ENCODE data around the gene GLOD5. TPM values are rescaled to one million over a fixed set of nuclear protein-coding genes. Genes with fewer than 3 reads are reported as not detected.

GLOD5 gene
- total RNA-seq, 1 donor from 2014 or later: not detected

GRCh38 chrX:48728653-48729052 is 32.9 kb upstream of the GLOD5 start:
- no peak overlapping the region for H3K27ac Mint-ChIP-seq (ENCODE audit: unreplicated experiment)
- no peaks in the 10 kb centered on the region for H3K4me1 Mint-ChIP-seq (ENCODE audit: unreplicated experiment)
- no peaks in the 10 kb centered on the region for H3K36me3 Mint-ChIP-seq (ENCODE audit: low read depth, unreplicated experiment)
- no peak overlapping the region for H3K4me3 Mint-ChIP-seq (ENCODE audit: unreplicated experiment)
- TF ChIP-seq CTCF (IDR thresholded peaks at IDR 0.05; ENCODE audit: unreplicated experiment): no peak
- no peaks in the 10 kb centered on the region for H3K9me3 Mint-ChIP-seq (ENCODE audit: unreplicated experiment)
- no peak for DNase-seq (ENCODE audit: low spot score)
- H3K27me3 Mint-ChIP-seq (ENCODE audit: unreplicated experiment): peaks cover 2% of the 10 kb centered on the region

DNA sequence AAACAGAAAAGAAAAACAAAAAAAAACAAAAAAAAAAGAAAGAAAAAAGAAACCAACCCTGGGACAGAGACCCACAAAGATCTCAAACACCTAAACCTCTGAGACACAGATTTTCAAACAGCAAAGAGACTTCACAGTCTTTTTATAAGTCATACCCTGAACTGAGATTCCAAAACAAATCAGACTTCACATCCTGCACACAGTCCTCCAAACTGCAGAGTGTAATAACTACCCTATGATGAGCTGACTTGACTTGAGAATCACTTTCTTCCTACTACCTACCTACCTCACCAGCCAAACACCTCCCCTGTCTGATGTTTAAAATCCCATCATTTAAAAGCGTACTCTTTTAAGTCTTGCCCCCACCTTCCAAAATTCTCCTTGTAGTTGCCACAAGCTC is 25.2 kb upstream of the GLOD5 start:
- no peaks in the 10 kb centered on the region for H3K9me3 Mint-ChIP-seq (ENCODE audit: unreplicated experiment)
- H3K27ac Mint-ChIP-seq (ENCODE audit: unreplicated experiment): peak overlapping the region; percentile 74
- H3K4me1 Mint-ChIP-seq (ENCODE audit: unreplicated experiment): peaks cover 13% of the 10 kb centered on the region
- H3K36me3 Mint-ChIP-seq (ENCODE audit: low read depth, unreplicated experiment): peaks cover 4% of the 10 kb centered on the region
- DNase-seq (ENCODE audit: low spot score): no peak
- no peak for TF ChIP-seq CTCF (IDR thresholded peaks at IDR 0.05; ENCODE audit: unreplicated experiment)
- H3K27me3 Mint-ChIP-seq (ENCODE audit: unreplicated experiment): peaks cover 3% of the 10 kb centered on the region
- peak overlapping the region; percentile 97 for H3K4me3 Mint-ChIP-seq (ENCODE audit: unreplicated experiment)

DNA sequence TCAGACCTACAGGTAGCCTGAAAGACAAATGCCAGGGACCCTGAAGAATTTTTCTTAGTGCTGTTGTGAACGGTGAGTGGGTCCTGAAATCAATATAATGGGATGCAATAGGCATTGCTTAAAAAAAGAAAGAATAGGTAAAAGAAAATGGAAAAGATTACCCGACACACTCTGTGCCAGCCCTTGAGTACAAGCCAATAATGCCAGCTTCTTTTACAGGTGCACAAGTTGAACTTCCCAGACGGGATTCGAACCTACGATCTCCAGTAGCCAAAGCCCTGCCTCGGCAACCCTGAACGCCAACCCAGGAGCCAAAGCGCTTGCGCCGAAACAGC is 24.7 kb upstream of the GLOD5 start:
- no peaks in the 10 kb centered on the region for H3K9me3 Mint-ChIP-seq (ENCODE audit: unreplicated experiment)

DNA sequence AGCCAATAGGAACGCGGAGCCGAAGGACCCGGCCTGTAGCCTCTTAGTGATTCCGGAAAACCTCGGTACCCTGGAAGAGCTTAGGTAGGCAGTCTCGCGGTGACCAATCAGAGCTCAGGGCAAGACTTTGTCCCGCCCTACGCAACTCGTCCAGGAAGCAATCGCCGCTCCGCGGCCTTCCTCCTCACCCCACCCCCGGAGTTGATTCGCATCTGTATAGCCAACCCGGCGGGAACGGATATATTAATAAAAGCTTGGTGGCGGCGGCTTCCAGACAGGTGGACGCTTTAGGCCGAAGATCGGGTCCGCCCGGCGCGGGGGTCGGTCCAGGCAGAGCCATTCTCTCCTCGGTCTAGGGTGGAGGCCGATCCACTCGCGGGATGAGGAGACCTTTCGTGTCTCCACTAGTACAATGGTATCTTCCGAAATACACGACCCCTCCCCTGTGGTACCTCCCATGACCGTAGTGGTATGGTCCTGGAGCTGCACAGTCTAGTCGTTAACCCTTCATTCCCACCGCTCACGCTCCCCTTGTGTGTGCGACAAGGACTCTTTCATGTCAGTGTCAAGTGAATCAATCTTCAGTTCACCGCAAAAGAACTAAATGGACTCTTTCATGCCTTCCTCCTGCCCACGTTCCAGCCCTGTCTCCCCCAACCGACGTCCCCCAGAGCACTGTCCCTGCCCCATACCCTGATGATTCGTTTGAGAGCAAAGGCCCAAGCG is 24.2 kb upstream of the GLOD5 start:
- Mint-ChIP-seq H3K36me3 (ENCODE audit: low read depth, unreplicated experiment) (peaks cover 4% of the 10 kb centered on the region), H3K27ac (ENCODE audit: unreplicated experiment) (peak overlapping the region; percentile 97), H3K4me3 (ENCODE audit: unreplicated experiment) (peak overlapping the region; percentile 97), H3K9me3 (ENCODE audit: unreplicated experiment) (no peaks in the 10 kb centered on the region), H3K4me1 (ENCODE audit: unreplicated experiment) (peaks cover 13% of the 10 kb centered on the region), H3K27me3 (ENCODE audit: unreplicated experiment) (peaks cover 3% of the 10 kb centered on the region)
- DNase-seq (ENCODE audit: low spot score): peak; percentile 75
- TF ChIP-seq CTCF (IDR thresholded peaks at IDR 0.05; ENCODE audit: unreplicated experiment): no peak

More for the DNA sequence above, 24.7 kb upstream of the GLOD5 start:
- H3K4me3 Mint-ChIP-seq (ENCODE audit: unreplicated experiment): peak overlapping the region; percentile 97
- peaks cover 4% of the 10 kb centered on the region for H3K36me3 Mint-ChIP-seq (ENCODE audit: low read depth, unreplicated experiment)
- H3K27me3 Mint-ChIP-seq (ENCODE audit: unreplicated experiment): peaks cover 3% of the 10 kb centered on the region
- DNase-seq (ENCODE audit: low spot score): no peak
- peak overlapping the region; percentile 97 for H3K27ac Mint-ChIP-seq (ENCODE audit: unreplicated experiment)
- H3K4me1 Mint-ChIP-seq (ENCODE audit: unreplicated experiment): peaks cover 13% of the 10 kb centered on the region
- TF ChIP-seq CTCF (IDR thresholded peaks at IDR 0.05; ENCODE audit: unreplicated experiment): no peak

DNA sequence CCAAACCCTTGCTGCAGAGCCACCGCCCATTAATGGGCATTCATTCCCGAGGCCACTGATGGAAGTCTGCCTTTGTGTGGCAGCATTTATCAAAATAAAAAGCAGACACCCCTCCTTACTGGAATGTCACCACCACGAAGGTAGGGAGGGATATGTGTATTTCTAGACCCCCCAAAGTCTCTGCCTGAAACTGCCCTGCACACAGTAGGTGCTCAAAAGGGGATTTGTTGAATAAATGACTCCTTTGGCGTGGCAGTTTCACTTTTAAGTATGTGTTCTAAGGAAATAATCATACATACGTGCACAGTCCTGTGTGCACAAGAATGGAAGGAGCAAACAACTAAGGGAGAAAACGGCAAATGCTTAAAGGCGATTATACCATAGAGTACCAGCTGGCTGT is 23.6 kb upstream of the GLOD5 start:
- no peak for DNase-seq (ENCODE audit: low spot score)
- Mint-ChIP-seq H3K9me3 (ENCODE audit: unreplicated experiment) (no peaks in the 10 kb centered on the region), H3K36me3 (ENCODE audit: low read depth, unreplicated experiment) (peaks cover 4% of the 10 kb centered on the region), H3K4me1 (ENCODE audit: unreplicated experiment) (peaks cover 13% of the 10 kb centered on the region), H3K4me3 (ENCODE audit: unreplicated experiment) (peak overlapping the region; percentile 97), H3K27me3 (ENCODE audit: unreplicated experiment) (peaks cover 3% of the 10 kb centered on the region), H3K27ac (ENCODE audit: unreplicated experiment) (peak overlapping the region; percentile 97)
- TF ChIP-seq CTCF (IDR thresholded peaks at IDR 0.05; ENCODE audit: unreplicated experiment): no peak

Data from endothelial cell (in vitro differentiated cells).